T-helper 1 cell (primary cell): ENCODE measurements around the gene CHCHD1.
"Not testable (repeated sequence)": the region's sequence is repeated elsewhere in the genome, so short reads cannot be mapped to it uniquely, and the experiment has no call there.

ENCODE experiments used
- DNase-seq, 5 donors: peaks; one replicate each; pipeline ENCODE4 v3.0.0-alpha.2; 2012 to 2020

CHCHD1 gene

DNA sequence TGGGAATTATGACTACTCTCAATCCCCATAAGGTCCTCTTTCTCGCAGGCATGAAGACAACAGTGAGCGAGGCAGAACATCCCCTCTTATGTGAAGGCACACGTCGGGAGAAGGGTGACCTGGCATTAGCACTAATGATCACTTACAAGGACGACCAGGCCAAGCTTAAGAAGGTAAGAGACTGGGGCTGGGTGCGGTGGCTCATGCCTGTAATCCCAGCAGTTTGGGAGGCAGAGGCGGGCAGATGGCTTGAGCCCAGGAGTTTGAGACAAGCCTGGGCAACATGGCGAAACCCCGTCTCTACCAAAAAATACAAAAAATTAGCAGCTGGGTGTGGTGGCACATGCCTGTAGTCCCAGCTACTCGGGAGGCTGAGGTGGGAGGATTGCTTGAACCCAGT lies 13.6 kb downstream of the CHCHD1 start:
- not testable (repeated sequence) for DNase-seq

DNA sequence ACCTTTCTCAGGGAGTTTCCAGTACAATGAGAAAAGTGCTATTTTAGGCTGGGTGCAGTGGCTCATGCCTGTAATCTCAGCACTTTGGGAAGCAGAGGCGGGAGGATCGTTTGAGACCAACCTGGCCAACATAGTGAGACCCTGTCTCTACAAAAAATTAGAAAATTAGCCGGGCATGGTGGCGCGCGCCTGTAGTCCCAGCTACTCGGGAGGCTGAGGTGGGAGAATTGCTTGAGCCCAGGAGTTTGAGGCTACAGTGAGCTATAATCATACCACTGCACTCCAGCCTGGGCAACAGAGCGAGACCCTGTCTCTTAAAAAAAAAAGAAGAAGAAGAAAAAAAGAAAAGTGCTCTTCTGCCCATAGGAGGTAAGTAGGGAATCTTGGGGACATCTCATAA lies 14.2 kb downstream of the CHCHD1 start:
- DNase-seq, result not testable (repeated sequence)

DNA sequence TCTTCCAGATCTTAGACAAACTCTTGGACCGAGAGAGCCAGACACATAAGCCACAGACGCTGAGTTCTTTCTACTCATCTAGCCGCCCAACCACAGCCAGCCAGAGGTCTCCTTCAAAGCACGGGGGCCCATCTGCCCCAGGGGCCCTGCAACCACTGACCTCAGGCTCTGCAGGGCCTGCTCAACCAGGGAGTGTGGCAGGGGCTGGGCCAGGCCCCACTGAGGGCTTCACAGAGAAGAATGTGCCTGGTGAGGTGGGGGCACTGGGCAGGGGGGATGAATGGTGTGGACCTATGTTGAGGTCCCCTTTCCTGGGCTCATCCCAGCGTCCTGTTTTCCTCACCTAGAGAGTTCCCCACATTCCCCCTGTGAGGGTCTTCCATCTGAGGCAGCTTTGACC lies 14.9 kb downstream of the CHCHD1 start:
- DNase-seq, result no peak

GRCh38 chr10:73797324-73798025 lies 15.6 kb downstream of the CHCHD1 start:
- DNase-seq, result no peak

- DNase-seq, result no peak
Observed at GRCh38 chr10:73798087-73798486, 16.2 kb downstream of the CHCHD1 start.

GRCh38 chr10:73798927-73799560 lies 17.2 kb downstream of the CHCHD1 start:
- DNase-seq, result no peak

- no peak for DNase-seq
Observed at GRCh38 chr10:73799899-73800559, 18.2 kb downstream of the CHCHD1 start.

GRCh38 chr10:73800560-73801252 lies 18.9 kb downstream of the CHCHD1 start:
- DNase-seq, result no peak

DNA sequence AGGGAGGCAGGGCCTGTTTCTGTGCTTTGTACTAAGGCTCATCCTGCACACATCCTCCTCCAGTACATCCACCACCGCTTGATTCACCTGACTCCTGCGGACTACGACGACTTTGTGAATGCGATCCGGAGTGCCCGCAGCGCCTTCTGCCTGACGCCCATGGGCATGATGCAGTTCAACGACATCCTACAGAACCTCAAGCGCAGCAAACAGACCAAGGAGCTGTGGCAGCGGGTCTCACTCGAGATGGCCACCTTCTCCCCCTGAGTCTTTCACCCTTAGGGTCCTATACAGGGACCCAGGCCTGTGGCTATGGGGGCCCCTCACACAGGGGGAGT lies 19.4 kb downstream of the CHCHD1 start:
- DNase-seq, result no peak

DNA sequence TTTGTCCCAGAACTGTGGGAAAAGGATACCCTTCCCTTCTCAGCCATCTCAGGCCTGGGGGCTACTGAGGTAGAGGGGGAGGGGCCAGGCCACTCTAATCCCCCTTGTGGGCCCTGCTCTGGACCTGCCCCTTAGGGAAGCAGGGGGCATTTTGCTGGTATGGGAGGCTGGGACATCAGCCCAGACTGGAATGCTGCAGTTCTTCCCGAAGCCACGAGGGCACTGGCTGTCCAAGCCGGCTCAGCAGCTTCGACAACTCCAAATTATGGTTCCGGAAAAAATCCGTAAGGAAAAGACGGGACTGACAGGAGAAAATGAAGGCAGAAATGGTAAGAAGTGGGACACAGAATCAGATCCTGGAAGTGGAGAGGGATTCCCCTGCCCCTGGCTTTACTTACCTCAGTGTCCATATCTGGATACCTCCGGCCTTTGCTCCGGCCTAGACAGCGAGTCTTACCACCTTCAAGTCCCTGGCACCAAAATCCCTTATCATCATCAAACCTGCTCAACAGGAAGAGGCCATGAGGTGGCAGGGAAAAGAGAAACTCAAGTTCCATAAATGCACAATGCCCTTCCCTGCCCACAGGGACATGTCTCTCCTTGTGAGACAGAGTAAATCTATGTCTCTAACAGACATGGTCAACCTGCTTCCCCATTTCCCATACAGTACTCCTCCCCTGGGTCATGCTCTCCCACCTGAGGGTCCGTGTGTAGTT lies 20.6 kb downstream of the CHCHD1 start:
- no peak for DNase-seq

DNA sequence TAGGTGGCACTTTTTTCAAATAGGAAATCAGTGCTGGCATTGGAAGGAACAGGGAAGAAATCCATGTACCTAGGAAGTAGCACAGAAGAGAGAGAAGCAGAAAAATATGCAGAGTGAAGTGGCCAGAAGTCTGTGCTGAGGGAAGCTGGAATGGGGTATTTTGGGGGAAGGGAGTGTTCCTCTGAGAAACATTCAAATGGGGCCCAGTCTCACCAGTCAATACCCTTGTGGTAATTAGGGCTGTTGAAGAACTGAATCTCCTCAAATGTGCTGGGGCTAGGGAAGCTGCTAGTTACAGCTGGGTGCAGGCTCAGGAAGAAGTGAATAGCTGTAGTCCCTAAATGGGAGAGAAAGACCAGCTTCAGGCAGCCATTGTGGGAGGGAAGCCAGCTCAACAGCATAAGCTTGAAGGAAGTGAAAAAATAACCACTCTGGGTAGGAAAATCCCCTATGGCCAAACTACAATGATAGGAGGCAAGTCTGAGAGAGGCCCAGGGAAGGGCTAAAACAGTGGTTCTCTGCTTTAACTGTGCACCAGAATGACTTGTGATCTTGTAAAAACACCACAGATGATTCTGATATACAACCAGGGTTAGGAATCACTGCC lies 21.9 kb downstream of the CHCHD1 start:
- DNase-seq, result no peak

- no peak for DNase-seq
Observed at GRCh38 chr10:73806176-73806950, 24.5 kb downstream of the CHCHD1 start.

DNA sequence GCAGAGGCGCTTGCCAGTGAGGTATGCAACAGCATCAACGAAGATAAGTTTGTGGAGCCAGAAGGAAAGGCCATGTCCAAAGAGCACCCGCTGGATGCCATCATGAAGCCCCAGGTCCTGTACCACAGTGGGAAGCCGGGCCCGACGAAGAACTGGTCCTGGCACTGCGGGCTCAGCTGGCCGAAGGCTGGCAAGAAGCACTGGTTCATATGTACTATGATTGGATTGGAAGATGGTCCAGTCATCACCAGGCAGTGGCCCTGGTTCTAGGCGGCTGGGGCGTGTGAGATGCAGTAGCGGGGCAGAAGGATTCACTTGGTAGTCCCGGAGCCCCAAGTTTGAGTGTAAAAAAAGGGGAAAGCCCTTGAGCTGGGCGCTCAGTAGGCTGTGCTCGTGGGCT lies 25.6 kb downstream of the CHCHD1 start:
- no peak for DNase-seq

DNA sequence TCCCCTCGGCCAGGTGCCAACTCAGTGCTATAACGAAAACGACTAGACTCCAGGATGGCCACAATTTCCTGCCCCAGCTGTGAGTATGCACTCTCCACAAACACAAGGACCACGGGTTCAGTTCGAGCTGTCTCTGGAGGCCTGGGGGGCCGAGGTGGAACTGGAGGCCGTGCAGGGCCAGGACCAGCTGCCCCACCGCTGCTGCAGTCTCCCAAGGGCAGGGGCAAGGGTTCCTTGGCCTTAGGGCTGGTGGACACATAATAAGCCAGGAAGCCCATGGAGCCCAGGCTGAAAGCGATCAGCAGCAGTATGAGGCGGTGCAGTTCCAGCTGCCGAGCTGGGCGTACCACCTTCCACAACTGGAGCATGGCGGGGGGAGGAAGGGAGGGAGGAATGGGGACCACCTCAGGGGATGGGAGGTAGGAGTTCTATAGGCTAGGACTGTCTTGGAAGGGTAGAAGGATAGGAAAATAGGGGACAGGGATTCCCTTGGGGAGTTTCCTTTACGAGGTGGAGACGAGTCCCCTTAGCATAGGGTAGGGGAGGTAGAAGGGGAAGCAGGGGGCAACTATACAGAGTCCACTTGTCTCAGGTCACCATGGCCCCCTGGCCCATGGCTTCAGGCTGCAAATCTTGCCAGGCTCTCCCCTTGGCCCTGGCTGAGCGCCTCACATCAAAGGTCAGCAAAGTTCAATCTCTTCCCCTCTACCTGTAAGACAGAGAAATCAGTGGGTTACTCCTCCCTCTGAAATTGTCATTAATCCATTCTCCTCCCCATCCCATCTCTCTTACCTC lies 26.4 kb downstream of the CHCHD1 start:
- no peak for DNase-seq

DNA sequence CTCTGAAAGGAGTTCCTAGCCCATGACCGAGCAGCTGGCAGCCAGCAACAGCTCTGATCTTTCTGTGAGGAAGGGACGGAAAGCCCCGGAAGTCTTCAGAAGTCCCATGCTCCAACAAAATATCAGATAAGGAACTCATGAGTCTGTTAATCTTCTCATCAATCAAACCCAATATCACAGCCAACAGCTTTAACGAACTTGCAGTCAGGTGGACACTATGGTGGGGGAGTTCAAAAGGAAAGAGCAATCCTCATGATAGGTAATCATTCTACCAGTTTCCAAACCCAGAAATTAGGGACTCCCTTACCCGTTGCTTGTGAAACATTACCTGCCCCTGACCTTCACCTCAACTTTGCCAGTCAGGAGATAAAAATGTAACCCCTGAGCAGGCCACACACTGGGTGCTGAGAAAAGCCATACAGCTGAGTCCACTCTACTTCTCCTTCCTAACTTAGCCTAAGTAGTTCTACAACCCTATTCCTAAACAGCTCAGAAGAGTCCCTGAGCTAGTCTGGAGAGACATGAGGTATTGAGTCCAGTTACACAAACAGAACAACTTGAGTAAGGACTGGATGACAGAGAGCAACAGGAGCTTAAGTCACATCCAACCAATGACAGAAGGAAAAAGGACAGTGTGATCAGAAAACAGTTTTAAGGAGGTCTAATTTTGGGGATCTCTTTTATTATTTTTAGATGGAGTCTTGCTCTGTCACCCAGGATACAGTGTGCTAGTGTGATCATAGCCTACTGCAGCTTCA lies 27.4 kb downstream of the CHCHD1 start:
- DNase-seq, result no peak

DNA sequence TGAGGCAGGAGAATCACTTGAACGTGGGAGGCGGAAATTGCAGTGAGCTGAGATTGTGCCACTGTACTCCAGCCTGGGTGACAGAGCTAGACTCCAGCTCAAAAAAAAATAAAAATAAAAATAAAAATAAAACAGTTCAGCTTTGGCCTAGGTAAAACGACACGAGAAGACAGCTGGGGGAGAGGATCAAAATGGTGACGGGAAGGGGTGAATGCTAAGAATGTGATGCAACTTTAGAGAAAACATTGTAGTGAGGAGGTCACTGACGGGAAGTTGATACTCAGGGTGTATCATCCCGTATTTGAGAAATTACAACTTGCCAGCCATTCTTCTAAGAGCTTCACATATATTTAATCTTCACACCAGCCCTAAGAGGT lies 28.5 kb downstream of the CHCHD1 start:
- peak in 1 of 5 donors; percentile 74 for DNase-seq

- peak; percentile 42 to 66 (median 49) for DNase-seq
Observed at GRCh38 chr10:73810735-73811465, 29.1 kb downstream of the CHCHD1 start.

GRCh38 chr10:73812657-73813056 lies 30.8 kb downstream of the CHCHD1 start:
- no peak for DNase-seq

GRCh38 chr10:73813333-73813732 lies 31.5 kb downstream of the CHCHD1 start:
- DNase-seq, result no peak
